Upper lobe of right lung (tissue), 1 donor: ENCODE results near the gene CCDC85C. TPM values are rescaled to one million over a fixed set of nuclear protein-coding genes. Genes with fewer than 3 reads are reported as not detected.

Source experiments
- ATAC-seq: fragments of 200-7000 bp; cut with Tn5 transposase; one replicate; pipeline ENCODE4 v1.9.1; 2020; ENCODE audit warnings: mild to moderate bottlenecking, moderate library complexity
- DNase-seq: peaks from one replicate; pipeline ENCODE4 v3.0.0-alpha.2; 2020
- H3K27ac ChIP-seq: fragments of 200-600 bp; one replicate; pipeline ENCODE4 v1.8.0; 2022
- H3K27me3 ChIP-seq: fragments of 200-600 bp; one replicate; pipeline ENCODE4 v1.8.0; 2022; ENCODE audit warnings: mild to moderate bottlenecking
- H3K36me3 ChIP-seq: fragments of 200-600 bp; one replicate; pipeline ENCODE4 v1.8.0; 2022
- H3K4me1 ChIP-seq: fragments of 200-600 bp; one replicate; pipeline ENCODE4 v1.8.0; 2022
- H3K4me3 ChIP-seq: fragments of 200-600 bp; one replicate; pipeline ENCODE4 v1.8.0; 2022; ENCODE audit warnings: mild to moderate bottlenecking
- H3K9me3 ChIP-seq: fragments of 200-600 bp; one replicate; pipeline ENCODE4 v1.8.0; 2022
- CTCF ChIP-seq: fragments of 200-600 bp; IDR thresholded peaks from one replicate; pipeline ENCODE4 v1.8.0; 2022; ENCODE audit warnings: antibody characterized with exemption
- intact Hi-C: fragments of 100-400 bp; cut with DNase I; formaldehyde crosslinking; loops from one replicate; pipeline ENCODE4 v1.11.0; 2022
- total RNA-seq: library from RNA; stranded (reverse); fragmentation: NEBNext Ultra II Directional; extraction: Animal tissue kit (Norgen Biotek cat#: 25700); gene quantifications from one replicate; pipeline ENCODE4 v1.2.1, GENCODE V29; 2021
- donor health status: DM: no; HTN: yes; CAD: no; lungs with severe emphysema.

CCDC85C gene
- total RNA-seq, 1 donor from 2014 or later = 22.6 TPM

GRCh38 chr14:99516156-99516870, 87.7 kb downstream of the CCDC85C start:
- H3K4me1 ChIP-seq = peaks cover 3% of the 10 kb centered on the region
- H3K36me3 ChIP-seq = peaks cover 17% of the 10 kb centered on the region
- no peak overlapping the region for H3K4me3 ChIP-seq
- H3K27ac ChIP-seq = no peak overlapping the region
- intact Hi-C loops = loop anchor here (5.0 kb wide), 1 partner anchor 111 kb away; no protein-coding TSS in a partner anchor
- no peaks in the 10 kb centered on the region for H3K27me3 ChIP-seq
- DNase-seq (no peak), ATAC-seq (no peak)
- no peaks in the 10 kb centered on the region for H3K9me3 ChIP-seq
- no peak for TF ChIP-seq CTCF

DNA sequence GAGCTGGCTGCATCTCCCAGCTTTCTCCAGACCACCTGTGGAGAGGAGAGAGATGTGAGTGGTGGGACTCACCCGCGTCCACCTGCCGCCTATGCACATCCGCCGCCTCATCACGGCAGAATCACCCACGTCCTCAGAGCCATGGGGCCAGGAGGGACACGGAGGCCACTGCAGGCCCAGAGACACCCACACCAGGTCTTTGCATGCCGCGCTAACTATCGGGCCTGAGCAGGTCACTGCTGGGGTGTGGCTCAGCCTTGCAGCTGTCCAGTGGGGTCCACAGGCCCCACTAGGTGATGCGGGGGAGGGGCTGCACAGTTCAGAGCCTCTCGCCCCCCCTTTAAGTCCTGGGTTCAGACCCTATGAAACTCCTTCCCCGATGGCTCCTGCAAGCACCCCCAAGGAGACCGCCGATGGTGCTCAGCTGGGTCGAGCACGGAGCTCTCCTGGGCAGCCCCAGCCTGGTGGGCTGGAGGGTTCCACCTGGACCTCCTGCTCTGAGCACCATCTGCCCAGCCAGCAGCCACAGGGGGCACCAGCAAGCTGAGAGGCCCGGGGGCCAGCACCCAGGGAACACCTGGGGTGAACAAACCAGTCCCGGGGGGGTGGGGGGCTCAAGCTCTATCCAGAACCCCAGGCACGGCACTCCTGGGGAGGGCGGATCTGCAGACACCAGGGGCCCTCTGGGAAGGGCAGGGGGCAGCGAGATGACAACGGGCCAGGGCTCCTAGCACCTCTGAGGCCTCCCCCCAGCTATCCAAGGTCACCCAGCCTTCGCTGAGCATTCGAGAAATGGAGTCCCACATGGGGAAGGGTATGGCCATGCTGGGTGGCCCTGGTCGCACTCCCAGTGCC, 88.5 kb downstream of the CCDC85C start:
- intact Hi-C loops = loop anchor here (5.0 kb wide), 1 partner anchor 112 kb away; no protein-coding TSS in a partner anchor
- ATAC-seq = no peak
- Histone ChIP-seq H3K4me1 (peaks cover 3% of the 10 kb centered on the region), H3K9me3 (no peaks in the 10 kb centered on the region), H3K36me3 (peaks cover 23% of the 10 kb centered on the region), H3K27me3 (no peaks in the 10 kb centered on the region), H3K4me3 (no peak overlapping the region), H3K27ac (no peak overlapping the region)
- TF ChIP-seq CTCF = no peak
- no peak for DNase-seq

DNA sequence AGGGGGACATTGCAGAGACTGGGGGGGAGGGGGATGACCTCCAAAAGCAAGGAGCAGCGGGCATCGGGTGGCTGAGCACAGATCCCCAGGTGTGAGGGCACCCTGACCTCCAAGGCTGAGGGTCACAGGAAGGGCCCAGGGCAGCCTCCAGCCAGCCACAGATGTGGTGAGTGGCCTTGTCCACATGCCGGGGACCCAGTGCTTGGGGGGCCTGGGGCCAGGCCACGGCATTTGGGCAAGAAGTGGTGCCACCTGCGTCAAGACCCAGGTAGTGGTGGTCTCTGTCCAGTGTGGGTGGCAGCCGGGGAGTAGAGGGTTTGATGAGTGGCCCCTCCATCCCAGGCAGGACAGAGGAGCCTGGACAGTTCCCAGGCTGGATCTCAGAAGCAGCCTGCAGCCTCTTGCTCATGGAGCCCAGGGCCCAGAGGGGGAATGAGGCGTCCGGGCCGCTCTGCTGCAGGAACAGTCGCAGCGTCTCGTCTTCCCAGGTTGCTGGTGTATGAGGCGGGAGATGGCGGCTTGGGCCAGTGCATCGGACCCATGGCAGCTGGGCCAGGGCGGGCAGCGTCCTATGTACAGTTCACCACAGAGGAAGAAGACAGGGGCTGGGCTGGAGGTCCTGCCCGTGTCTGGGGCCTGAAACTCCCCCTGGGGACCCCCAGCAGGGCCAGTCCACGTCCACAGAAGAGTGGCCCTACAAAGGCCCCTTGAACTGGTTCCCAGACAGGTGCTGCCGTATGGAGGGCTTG, 89.3 kb downstream of the CCDC85C start:
- TF ChIP-seq CTCF = no peak
- intact Hi-C loops = loop anchor here (5.0 kb wide), 1 partner anchor 113 kb away; no protein-coding TSS in a partner anchor
- peaks cover 28% of the 10 kb centered on the region for H3K36me3 ChIP-seq
- H3K27ac ChIP-seq = no peak overlapping the region
- H3K9me3 ChIP-seq = no peaks in the 10 kb centered on the region
- H3K27me3 ChIP-seq = no peaks in the 10 kb centered on the region
- DNase-seq = no peak
- ATAC-seq = no peak
- peaks cover 3% of the 10 kb centered on the region for H3K4me1 ChIP-seq
- H3K4me3 ChIP-seq = no peak overlapping the region

DNA sequence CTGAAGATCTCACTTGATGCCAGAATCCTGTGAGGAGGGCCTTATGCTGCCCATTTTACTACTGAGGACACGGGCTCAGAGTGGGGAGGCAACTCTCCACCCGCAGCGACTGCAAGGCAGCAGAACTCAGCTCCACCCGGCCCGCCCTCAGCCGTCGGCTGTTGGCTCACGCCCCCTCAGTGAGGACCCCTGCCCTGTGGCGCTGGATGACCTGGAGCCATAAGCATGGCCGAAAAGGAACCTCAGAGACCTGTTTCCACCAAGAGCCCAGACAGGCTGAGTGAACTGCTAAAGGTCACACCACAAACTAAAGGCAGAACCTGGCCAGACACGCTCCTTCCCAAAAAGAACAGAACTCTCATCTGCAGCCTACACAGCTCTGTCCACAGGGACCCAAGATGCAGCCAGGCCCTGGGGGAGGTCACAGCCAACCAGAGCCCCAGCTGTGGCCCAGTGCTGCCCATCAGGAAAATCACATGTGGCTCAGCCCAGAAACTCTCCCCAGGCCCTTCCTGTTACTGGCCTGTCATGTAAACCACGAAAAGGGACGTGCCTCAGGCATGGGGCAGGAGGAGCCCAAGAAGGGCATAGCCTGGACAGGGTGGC, 90.0 kb downstream of the CCDC85C start:
- Histone ChIP-seq H3K36me3 (peaks cover 34% of the 10 kb centered on the region), H3K9me3 (no peaks in the 10 kb centered on the region), H3K27ac (no peak overlapping the region), H3K4me3 (no peak overlapping the region), H3K4me1 (peaks cover 3% of the 10 kb centered on the region), H3K27me3 (no peaks in the 10 kb centered on the region)
- intact Hi-C loops = no loop called here
- DNase-seq (no peak), ATAC-seq (no peak)
- no peak for TF ChIP-seq CTCF

DNA sequence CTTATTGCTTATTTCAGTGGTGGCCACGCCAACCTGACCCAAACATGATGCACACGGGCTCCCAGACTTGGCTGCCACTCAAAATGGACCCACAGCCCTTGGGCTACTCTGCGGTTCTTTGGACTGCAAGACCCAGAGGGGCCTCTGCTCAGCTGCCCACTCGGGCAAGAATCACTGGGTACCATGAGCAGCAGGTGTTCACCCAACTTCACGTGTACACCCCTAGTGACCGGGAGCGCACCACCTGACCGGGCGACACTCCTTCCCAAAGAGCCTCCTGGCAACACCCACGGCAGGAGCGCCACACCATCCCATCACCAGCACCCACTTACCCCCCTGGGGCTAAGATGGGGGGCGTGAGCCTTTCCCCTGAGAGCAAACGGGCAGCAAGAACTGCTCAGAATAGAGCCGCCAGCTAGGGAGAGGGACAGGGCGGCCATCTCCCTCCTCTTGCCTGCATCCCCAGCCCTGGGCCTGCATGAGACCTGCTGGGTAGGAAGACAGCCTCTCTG, 90.8 kb downstream of the CCDC85C start:
- no peak for ATAC-seq
- intact Hi-C loops = no loop called here
- Histone ChIP-seq H3K4me1 (no peaks in the 10 kb centered on the region), H3K27me3 (no peaks in the 10 kb centered on the region), H3K4me3 (no peak overlapping the region), H3K36me3 (peaks cover 43% of the 10 kb centered on the region), H3K9me3 (no peaks in the 10 kb centered on the region), H3K27ac (no peak overlapping the region)
- TF ChIP-seq CTCF = no peak
- DNase-seq = no peak
